Heart right ventricle (tissue), 16 donors: ENCODE data around the gene HGFAC. TPM values are rescaled to one million over a fixed set of nuclear protein-coding genes. Genes with fewer than 3 reads are reported as not detected.
"Not testable (repeated sequence)": the region's sequence is repeated elsewhere in the genome, so short reads cannot be mapped to it uniquely, and the experiment has no call there.

ENCODE experiments used
- ATAC-seq, 8 donors: fragments of 200-7000 bp; cut with Tn5 transposase; one replicate each; pipeline ENCODE4 v1.9.1; 2020; ENCODE audit warnings: mild to moderate bottlenecking in 8 of 8, moderate library complexity in 8 of 8, moderate number of reproducible peaks in 1 of 8
- DNase-seq, 2 donors: peaks; one replicate each; pipeline ENCODE4 v3.0.0-alpha.2; 2020
- H3K27ac ChIP-seq, 10 donors: fragments of 200-600 bp; sonication (generic) in 2 of 10; one replicate each; pipeline versions ENCODE4 v1.5.0 to v1.8.0; 2020 to 2022; ENCODE audit warnings: mild to moderate bottlenecking in 3 of 10
- H3K27me3 ChIP-seq, 7 donors: fragments of 200-600 bp; one replicate each; pipeline ENCODE4 v1.8.0; 2021 to 2022; ENCODE audit warnings: mild to moderate bottlenecking in 2 of 7
- H3K36me3 ChIP-seq, 9 donors: fragments of 200-600 bp; sonication (generic) in 1 of 9; one replicate each; pipeline versions ENCODE4 v1.5.0 to v1.8.0; 2020 to 2022; ENCODE audit warnings: mild to moderate bottlenecking in 2 of 9
- H3K4me1 ChIP-seq, 9 donors: fragments of 200-600 bp; sonication (generic) in 1 of 9; one replicate each; pipeline versions ENCODE4 v1.5.0 to v1.8.0; 2020 to 2022; ENCODE audit warnings: mild to moderate bottlenecking in 4 of 9
- H3K4me3 ChIP-seq, 10 donors: fragments of 200-600 bp; sonication (generic) in 2 of 10; one replicate each; pipeline versions ENCODE4 v1.5.0 to v1.8.0; 2020 to 2022; ENCODE audit warnings: mild to moderate bottlenecking in 7 of 10, moderate library complexity in 2 of 10
- H3K9me3 ChIP-seq, 11 donors: fragments of 200-600 bp in 10 of 11; sonication (generic) in 2 of 11; one replicate each; pipeline versions ENCODE4 v1.5.0 to v1.8.0; 2013 to 2022; ENCODE audit warnings: mild to moderate bottlenecking in 2 of 11, control low read depth in 1 of 11, moderate library complexity in 1 of 11
- WGBS, 2 donors: extraction: QIAGEN DNeasy Blood & Tissue Kit; methylation state at CpG; one replicate each; pipeline ENCODE4 v1.1.7; 2013; ENCODE audit warnings: inconsistent platforms in 1 of 2; 5-methylcytosine and 5-hydroxymethylcytosine counted together
- intact Hi-C, 10 donors: fragments of 100-400 bp; cut with DNase I; formaldehyde crosslinking; loops; one replicate each; pipeline versions ENCODE4 v1.11.1 to v1.14.2; 2022
- polyA plus RNA-seq, 2 donors: library from polyadenylated mRNA; stranded (reverse); fragments of 200-250 nt; gene quantifications; one replicate each; pipeline ENCODE4 v1.2.3, GENCODE V29; 2013
- total RNA-seq, 10 donors: library from RNA; stranded (reverse); fragmentation: NEBNext Ultra II Directional in 3 of 10; extraction: Animal tissue kit (Norgen Biotek cat#: 25700) in 3 of 10; gene quantifications; one replicate each; pipeline versions ENCODE4 v1.2.1 to v1.2.4, GENCODE V29; 2021 to 2023
- TF ChIP-seq, protein P1 (sequence below), 9 donors: fragments of 200-600 bp; sonication (generic) in 2 of 9; IDR thresholded peaks; one replicate each; pipeline versions ENCODE4 v1.5.0 to v1.8.0; 2021 to 2022; ENCODE audit warnings: antibody characterized with exemption in 9 of 9, mild to moderate bottlenecking in 5 of 9, moderate library complexity in 1 of 9
- donor health status: Arrhythmogenic right ventricular cardiomyopathy.
- donor health status: ischemic (EF 13 %, LVEDD 7.1; RV severe dilation, severe dysfunction).
- donor health status: healthy with polysubstance abuse.
- donor health status: DM: no; HTN: yes; CAD: no.
- donor health status: DM: no; HTN: no; CAD: no.
- donor health status: ischemic (EF 25% LVEDD 6.9; RV normal size, moderate dysfunction).
- donor health status: ischemic (EF 25% LVEDD 5.7; RV mildly dilated, moderate dysfunction).
- donor health status: healthy.
- donor health status: DM: yes; HTN: yes; CAD: no.
- donor health status: Ischemic cardiomyopathy.
- donor health status: ischemic (EF 35%, LVEDD 5.7; RV mildly dilated, moderate dysfunction).
- donor health status: nonischemic (EF 11% LVEDD 7.7; RV severe dilation, severe dysfunction).
- donor health status: DM: yes; HTN: yes; CAD: no.
- donor health status: PGD.
- donor health status: ischemic (EF 29% LVEDD 5.4; RV normal size, mild dysfunction).
- donor health status: nonischemic (EF 23%, LVEDD 6.1; RV moderate dilation, normal function).

Gene HGFAC
- total and polyA plus RNA-seq, 12 donors = 0.15 to 1.1 (median 0.45) TPM; not detected in 4

DNA sequence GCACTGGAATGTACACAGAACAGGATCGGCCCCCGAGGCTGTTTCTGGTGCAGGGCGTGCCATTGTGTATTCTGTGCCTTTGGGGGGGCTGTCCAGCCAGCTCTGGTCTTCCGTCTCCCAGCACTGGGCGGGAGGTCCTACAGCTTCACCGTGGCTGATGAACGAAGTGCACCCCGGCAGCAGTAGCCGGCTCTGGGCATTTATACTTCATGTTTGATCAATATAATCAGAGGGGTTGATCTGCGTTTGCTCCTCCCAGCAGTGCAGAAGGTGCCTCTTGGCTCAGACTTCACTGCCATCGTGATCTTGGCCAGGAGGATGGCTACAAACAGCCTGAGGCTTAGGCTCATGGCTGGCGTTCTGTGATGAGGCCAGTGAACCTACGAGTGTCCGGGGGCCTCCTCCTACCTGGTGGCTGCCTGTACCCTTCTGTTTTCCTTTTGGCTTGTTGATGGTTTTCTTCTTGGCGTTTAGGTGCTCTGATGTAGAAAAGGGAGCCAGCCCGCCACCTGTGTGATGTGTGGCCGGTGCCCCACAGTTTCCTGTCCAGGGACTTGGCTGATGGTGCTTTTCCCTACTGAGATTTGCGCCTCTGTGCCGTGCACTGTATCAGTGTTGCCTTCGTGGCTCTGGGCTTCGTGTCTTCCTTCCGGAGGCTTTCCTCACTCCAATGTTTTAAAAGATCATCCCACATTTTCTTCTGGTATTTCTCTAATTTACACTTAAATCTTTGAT, 31.2 kb upstream of the HGFAC start:
- ATAC-seq (no peak), DNase-seq (no peak)
- intact Hi-C loops = no loop called here

GRCh38 chr4:3411190-3411589, 30.6 kb upstream of the HGFAC start:
- H3K4me3 ChIP-seq = not testable (repeated sequence)
- WGBS, 2 donors = 97% methylated on average over 17 of the region's 17 CpGs

More for the DNA sequence above, 31.2 kb upstream of the HGFAC start:
- Histone ChIP-seq H3K9me3 (no peaks in the 10 kb centered on the region), H3K4me3 (no peak overlapping the region), H3K4me1 (peaks cover 0 to 7% (median 0%) of the 10 kb centered on the region in 9 donors), H3K27me3 (no peaks in the 10 kb centered on the region), H3K36me3 (peaks cover 0 to 5% (median 0%) of the 10 kb centered on the region in 9 donors), H3K27ac (no peak overlapping the region)
- TF ChIP-seq, protein P1, sequence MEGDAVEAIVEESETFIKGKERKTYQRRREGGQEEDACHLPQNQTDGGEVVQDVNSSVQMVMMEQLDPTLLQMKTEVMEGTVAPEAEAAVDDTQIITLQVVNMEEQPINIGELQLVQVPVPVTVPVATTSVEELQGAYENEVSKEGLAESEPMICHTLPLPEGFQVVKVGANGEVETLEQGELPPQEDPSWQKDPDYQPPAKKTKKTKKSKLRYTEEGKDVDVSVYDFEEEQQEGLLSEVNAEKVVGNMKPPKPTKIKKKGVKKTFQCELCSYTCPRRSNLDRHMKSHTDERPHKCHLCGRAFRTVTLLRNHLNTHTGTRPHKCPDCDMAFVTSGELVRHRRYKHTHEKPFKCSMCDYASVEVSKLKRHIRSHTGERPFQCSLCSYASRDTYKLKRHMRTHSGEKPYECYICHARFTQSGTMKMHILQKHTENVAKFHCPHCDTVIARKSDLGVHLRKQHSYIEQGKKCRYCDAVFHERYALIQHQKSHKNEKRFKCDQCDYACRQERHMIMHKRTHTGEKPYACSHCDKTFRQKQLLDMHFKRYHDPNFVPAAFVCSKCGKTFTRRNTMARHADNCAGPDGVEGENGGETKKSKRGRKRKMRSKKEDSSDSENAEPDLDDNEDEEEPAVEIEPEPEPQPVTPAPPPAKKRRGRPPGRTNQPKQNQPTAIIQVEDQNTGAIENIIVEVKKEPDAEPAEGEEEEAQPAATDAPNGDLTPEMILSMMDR (IDR thresholded peaks at IDR 0.05) = no peak
- WGBS, 2 donors = 92 to 96% methylated on average over 22 of the region's 22 CpGs

GRCh38 chr4:3411676-3412075, 30.1 kb upstream of the HGFAC start:
- ATAC-seq (no peak), DNase-seq (peak in 1 of 2 donors; percentile 7)
- Histone ChIP-seq H3K36me3 (peaks cover 0 to 16% (median 0%) of the 10 kb centered on the region in 9 donors), H3K9me3 (no peaks in the 10 kb centered on the region), H3K27ac (no peak overlapping the region), H3K4me3 (no peak overlapping the region), H3K4me1 (peaks cover 0 to 7% (median 0%) of the 10 kb centered on the region in 9 donors), H3K27me3 (no peaks in the 10 kb centered on the region)
- TF ChIP-seq, protein P1 (IDR thresholded peaks at IDR 0.05) = no peak
- intact Hi-C loops = no loop called here
- 92 to 94% methylated on average over 17 of the region's 17 CpGs for WGBS, 2 donors

More at GRCh38 chr4:3411190-3411589, 30.6 kb upstream of the HGFAC start:
- H3K27me3 ChIP-seq, DNase-seq, ATAC-seq, H3K4me1 ChIP-seq, intact Hi-C loops, H3K9me3 ChIP-seq, H3K27ac ChIP-seq: not testable (repeated sequence)
- peaks cover 0 to 11% (median 0%) of the 10 kb centered on the region in 9 donors for H3K36me3 ChIP-seq

DNA sequence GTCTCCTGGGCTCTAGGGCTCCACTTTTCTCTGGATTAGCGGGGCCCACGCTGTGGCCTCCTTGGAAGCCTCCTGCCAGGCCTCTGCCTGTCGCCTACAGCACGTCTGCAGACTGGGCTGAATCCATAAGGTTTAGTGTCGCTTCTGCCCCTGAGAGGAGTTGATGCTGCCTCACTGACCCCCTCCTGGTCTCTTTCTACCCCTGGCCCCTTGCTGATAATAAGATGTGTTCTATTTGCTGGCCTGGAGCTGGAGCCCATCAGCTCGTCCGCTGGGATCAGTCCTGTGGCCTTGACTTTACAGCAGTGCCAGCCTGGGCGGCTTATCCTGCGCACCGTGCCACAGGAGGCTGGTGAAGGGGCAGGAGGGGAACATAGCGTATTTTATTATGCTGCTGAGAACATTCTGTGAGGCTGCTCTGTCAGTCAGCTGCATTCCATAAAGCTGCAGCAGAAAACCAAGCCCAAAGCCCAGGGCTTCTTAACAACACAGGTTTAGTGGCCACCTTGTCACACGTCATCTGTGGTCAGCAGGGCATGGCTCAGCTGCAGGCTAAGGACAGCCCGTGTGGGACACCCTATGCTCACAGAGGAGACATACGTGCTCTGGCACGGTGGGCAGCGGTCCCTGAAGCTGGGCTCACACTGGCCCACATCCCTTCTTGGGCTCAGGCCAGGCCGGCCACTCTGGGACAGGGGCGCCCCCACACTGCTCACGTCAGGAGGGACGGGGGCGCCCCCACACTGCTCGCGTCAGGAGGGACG, 29.3 kb upstream of the HGFAC start:
- H3K4me1 ChIP-seq = peaks cover 0 to 7% (median 0%) of the 10 kb centered on the region in 9 donors
- ATAC-seq = no peak
- no peak overlapping the region for H3K27ac ChIP-seq
- WGBS, 2 donors = 87 to 88% methylated on average over 24 of the region's 24 CpGs
- DNase-seq = no peak
- H3K4me3 ChIP-seq = no peak overlapping the region
- intact Hi-C loops = no loop called here
- TF ChIP-seq, protein P1 (IDR thresholded peaks at IDR 0.05) = no peak
- H3K27me3 ChIP-seq = no peaks in the 10 kb centered on the region
- no peaks in the 10 kb centered on the region for H3K9me3 ChIP-seq
- peaks cover 0 to 24% (median 5%) of the 10 kb centered on the region in 9 donors for H3K36me3 ChIP-seq
